ENCODE results near the gene CDK6. TPM values are rescaled to one million over a fixed set of nuclear protein-coding genes. Genes with fewer than 3 reads are reported as not detected.

Gene CDK6
- total and polyA plus RNA-seq, 4 donors: 1.6 to 66.4 (median 12.1) TPM

DNA sequence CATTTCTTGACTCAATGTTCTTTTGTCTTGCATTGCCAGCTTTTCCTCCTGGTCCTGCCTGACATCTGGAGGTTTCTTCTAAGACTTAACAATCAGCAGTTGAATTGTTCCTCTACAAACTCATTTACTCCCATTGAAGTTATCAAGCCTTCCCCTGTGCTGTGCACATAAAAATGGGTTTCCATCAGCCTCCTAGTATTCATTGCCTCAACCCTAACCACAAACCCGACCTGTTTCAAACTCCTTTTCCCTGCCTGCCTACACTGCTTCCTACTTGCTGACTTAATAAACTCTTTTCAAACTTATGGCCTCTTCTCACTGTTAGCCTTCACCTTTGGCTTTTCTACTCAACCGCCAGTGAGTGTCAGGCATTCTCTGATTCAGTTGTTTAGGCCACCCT lies 9.4 kb upstream of the CDK6 start:
- H3K4me3 ChIP-seq: no peak overlapping the region
- ATAC-seq (ENCODE audit: insufficient read depth, low FRiP score): no peak
- no peaks in the 10 kb centered on the region for H3K36me3 ChIP-seq (ENCODE audit: control insufficient read depth in 4 of 4, insufficient read depth in 4 of 4, low read length in 4 of 4)
- no peak for DNase-seq
- no peaks in the 10 kb centered on the region for H3K9me3 ChIP-seq (ENCODE audit: control insufficient read depth in 4 of 4, insufficient read depth in 3 of 4, low read length in 3 of 4)
- TF ChIP-seq, protein P1, sequence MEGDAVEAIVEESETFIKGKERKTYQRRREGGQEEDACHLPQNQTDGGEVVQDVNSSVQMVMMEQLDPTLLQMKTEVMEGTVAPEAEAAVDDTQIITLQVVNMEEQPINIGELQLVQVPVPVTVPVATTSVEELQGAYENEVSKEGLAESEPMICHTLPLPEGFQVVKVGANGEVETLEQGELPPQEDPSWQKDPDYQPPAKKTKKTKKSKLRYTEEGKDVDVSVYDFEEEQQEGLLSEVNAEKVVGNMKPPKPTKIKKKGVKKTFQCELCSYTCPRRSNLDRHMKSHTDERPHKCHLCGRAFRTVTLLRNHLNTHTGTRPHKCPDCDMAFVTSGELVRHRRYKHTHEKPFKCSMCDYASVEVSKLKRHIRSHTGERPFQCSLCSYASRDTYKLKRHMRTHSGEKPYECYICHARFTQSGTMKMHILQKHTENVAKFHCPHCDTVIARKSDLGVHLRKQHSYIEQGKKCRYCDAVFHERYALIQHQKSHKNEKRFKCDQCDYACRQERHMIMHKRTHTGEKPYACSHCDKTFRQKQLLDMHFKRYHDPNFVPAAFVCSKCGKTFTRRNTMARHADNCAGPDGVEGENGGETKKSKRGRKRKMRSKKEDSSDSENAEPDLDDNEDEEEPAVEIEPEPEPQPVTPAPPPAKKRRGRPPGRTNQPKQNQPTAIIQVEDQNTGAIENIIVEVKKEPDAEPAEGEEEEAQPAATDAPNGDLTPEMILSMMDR (IDR thresholded peaks at IDR 0.05; ENCODE audit: control extremely low read depth, extremely low read depth): no peak
- no peak overlapping the region for H3K9ac ChIP-seq (ENCODE audit: insufficient read depth in 1 of 2, low read length in 2 of 2)
- H3K4me1 ChIP-seq (ENCODE audit: control insufficient read depth in 5 of 5, insufficient read depth in 5 of 5, low read length in 5 of 5): no peaks in the 10 kb centered on the region
- H3K27me3 ChIP-seq (ENCODE audit: control insufficient read depth in 3 of 3, insufficient read depth in 3 of 3, low read length in 2 of 3): no peaks in the 10 kb centered on the region
- WGBS, 2 donors: 74 to 80% methylated on average over 2 of the region's 2 CpGs
- no peak overlapping the region for H3K27ac ChIP-seq (ENCODE audit: low read depth in 1 of 2, low read length in 1 of 2)

GRCh38 chr7:92843781-92844180 lies 7.4 kb upstream of the CDK6 start:
- ATAC-seq (ENCODE audit: insufficient read depth, low FRiP score): no peak
- Histone ChIP-seq H3K27me3 (ENCODE audit: control insufficient read depth in 3 of 3, insufficient read depth in 3 of 3, low read length in 2 of 3) (no peaks in the 10 kb centered on the region), H3K27ac (ENCODE audit: low read depth in 1 of 2, low read length in 1 of 2) (no peak overlapping the region), H3K36me3 (ENCODE audit: control insufficient read depth in 4 of 4, insufficient read depth in 4 of 4, low read length in 4 of 4) (no peaks in the 10 kb centered on the region), H3K9ac (ENCODE audit: insufficient read depth in 1 of 2, low read length in 2 of 2) (no peak overlapping the region), H3K4me1 (ENCODE audit: control insufficient read depth in 5 of 5, insufficient read depth in 5 of 5, low read length in 5 of 5) (no peaks in the 10 kb centered on the region), H3K4me3 (no peak overlapping the region), H3K9me3 (ENCODE audit: control insufficient read depth in 4 of 4, insufficient read depth in 3 of 4, low read length in 3 of 4) (no peaks in the 10 kb centered on the region)
- 91 to 93% methylated on average over 4 of the region's 4 CpGs for WGBS, 2 donors
- TF ChIP-seq, protein P1 (IDR thresholded peaks at IDR 0.05; ENCODE audit: control extremely low read depth, extremely low read depth): no peak
- no peak for DNase-seq

- Histone ChIP-seq H3K4me3 (no peak overlapping the region), H3K27ac (ENCODE audit: low read depth in 1 of 2, low read length in 1 of 2) (no peak overlapping the region), H3K4me1 (ENCODE audit: control insufficient read depth in 5 of 5, insufficient read depth in 5 of 5, low read length in 5 of 5) (no peaks in the 10 kb centered on the region), H3K9me3 (ENCODE audit: control insufficient read depth in 4 of 4, insufficient read depth in 3 of 4, low read length in 3 of 4) (no peaks in the 10 kb centered on the region), H3K9ac (ENCODE audit: insufficient read depth in 1 of 2, low read length in 2 of 2) (no peak overlapping the region), H3K27me3 (ENCODE audit: control insufficient read depth in 3 of 3, insufficient read depth in 3 of 3, low read length in 2 of 3) (no peaks in the 10 kb centered on the region), H3K36me3 (ENCODE audit: control insufficient read depth in 4 of 4, insufficient read depth in 4 of 4, low read length in 4 of 4) (no peaks in the 10 kb centered on the region)
- WGBS, 2 donors: 96 to 97% methylated on average over 4 of the region's 4 CpGs
- TF ChIP-seq, protein P1 (IDR thresholded peaks at IDR 0.05; ENCODE audit: control extremely low read depth, extremely low read depth): no peak
- DNase-seq (no peak), ATAC-seq (ENCODE audit: insufficient read depth, low FRiP score) (no peak)
These were observed 6.8 kb upstream of the CDK6 start for GRCh38 chr7:92843034-92843760.

- WGBS, 2 donors: 75 to 81% methylated on average over 3 of the region's 3 CpGs
- Histone ChIP-seq H3K9me3 (ENCODE audit: control insufficient read depth in 4 of 4, insufficient read depth in 3 of 4, low read length in 3 of 4) (no peaks in the 10 kb centered on the region), H3K4me3 (no peak overlapping the region), H3K4me1 (ENCODE audit: control insufficient read depth in 5 of 5, insufficient read depth in 5 of 5, low read length in 5 of 5) (peaks cover 0 to 4% (median 0%) of the 10 kb centered on the region in 5 donors), H3K27me3 (ENCODE audit: control insufficient read depth in 3 of 3, insufficient read depth in 3 of 3, low read length in 2 of 3) (no peaks in the 10 kb centered on the region), H3K36me3 (ENCODE audit: control insufficient read depth in 4 of 4, insufficient read depth in 4 of 4, low read length in 4 of 4) (no peaks in the 10 kb centered on the region), H3K9ac (ENCODE audit: insufficient read depth in 1 of 2, low read length in 2 of 2) (no peak overlapping the region), H3K27ac (ENCODE audit: low read depth in 1 of 2, low read length in 1 of 2) (no peak overlapping the region)
- TF ChIP-seq, protein P1 (IDR thresholded peaks at IDR 0.05; ENCODE audit: control extremely low read depth, extremely low read depth): no peak
- ATAC-seq (ENCODE audit: insufficient read depth, low FRiP score) (no peak), DNase-seq (no peak)
These were observed 4.8 kb upstream of the CDK6 start for GRCh38 chr7:92841192-92841591.

All from lung (tissue), 12 donors.